ENCODE results near the gene GID4. TPM values are rescaled to one million over a fixed set of nuclear protein-coding genes. Genes with fewer than 3 reads are reported as not detected.
A peak's percentile ranks its signal among the peaks of the same experiment; 100 is the strongest.

GID4 gene
- total RNA-seq, 4 donors from 2014 or later = 7.5 to 18.1 (median 11.6) TPM

GRCh38 chr17:18020971-18021370 is 18.2 kb upstream of the GID4 start:
- TF ChIP-seq, protein P1, sequence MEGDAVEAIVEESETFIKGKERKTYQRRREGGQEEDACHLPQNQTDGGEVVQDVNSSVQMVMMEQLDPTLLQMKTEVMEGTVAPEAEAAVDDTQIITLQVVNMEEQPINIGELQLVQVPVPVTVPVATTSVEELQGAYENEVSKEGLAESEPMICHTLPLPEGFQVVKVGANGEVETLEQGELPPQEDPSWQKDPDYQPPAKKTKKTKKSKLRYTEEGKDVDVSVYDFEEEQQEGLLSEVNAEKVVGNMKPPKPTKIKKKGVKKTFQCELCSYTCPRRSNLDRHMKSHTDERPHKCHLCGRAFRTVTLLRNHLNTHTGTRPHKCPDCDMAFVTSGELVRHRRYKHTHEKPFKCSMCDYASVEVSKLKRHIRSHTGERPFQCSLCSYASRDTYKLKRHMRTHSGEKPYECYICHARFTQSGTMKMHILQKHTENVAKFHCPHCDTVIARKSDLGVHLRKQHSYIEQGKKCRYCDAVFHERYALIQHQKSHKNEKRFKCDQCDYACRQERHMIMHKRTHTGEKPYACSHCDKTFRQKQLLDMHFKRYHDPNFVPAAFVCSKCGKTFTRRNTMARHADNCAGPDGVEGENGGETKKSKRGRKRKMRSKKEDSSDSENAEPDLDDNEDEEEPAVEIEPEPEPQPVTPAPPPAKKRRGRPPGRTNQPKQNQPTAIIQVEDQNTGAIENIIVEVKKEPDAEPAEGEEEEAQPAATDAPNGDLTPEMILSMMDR (IDR thresholded peaks at IDR 0.05) = no peak
- TF ChIP-seq POLR2A (IDR thresholded peaks at IDR 0.05) = no peak
- 91 to 100% methylated on average over 1 to 5 of the region's 6 CpGs for WGBS, 2 donors
- no peak overlapping the region for H3K4me3 ChIP-seq

DNA sequence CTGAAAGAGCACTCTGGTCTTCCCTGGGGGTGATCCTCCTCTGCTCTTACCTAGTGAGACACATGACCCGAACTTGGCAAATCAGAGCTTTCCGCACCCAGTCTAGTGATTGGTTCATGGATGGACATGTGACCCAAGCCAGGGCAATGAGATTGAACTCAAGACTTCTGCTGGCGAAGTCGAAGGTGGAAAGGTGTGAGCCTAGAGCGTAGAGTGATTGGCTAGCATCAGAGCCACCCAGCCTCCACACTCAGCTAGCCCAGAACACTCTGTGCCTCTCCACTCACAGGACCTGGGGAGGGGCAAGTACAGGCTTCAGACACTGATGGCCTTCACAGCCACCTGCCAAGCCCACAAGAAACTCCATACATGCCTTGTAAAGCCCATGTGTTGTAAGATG is 17.8 kb upstream of the GID4 start:
- no peak for DNase-seq

More at GRCh38 chr17:18020971-18021370, 18.2 kb upstream of the GID4 start:
- Histone ChIP-seq H3K4me1 (peaks cover 0 to 18% (median 0%) of the 10 kb centered on the region in 3 donors), H3K36me3 (peaks cover 0 to 81% (median 0%) of the 10 kb centered on the region in 3 donors), H3K27ac (no peak overlapping the region), H3K9me3 (no peaks in the 10 kb centered on the region), H3K27me3 (no peaks in the 10 kb centered on the region)
- DNase-seq = no peak
- intact Hi-C loops (cut with DNase I) = no loop called here

GRCh38 chr17:18025241-18025944 is 13.8 kb upstream of the GID4 start:
- TF ChIP-seq POLR2A (IDR thresholded peaks at IDR 0.05) = no peak
- TF ChIP-seq, protein P1 (IDR thresholded peaks at IDR 0.05) = no peak
- Histone ChIP-seq H3K4me3 (no peak overlapping the region), H3K27ac (no peak overlapping the region), H3K27me3 (no peaks in the 10 kb centered on the region), H3K4me1 (peaks cover 0 to 13% (median 0%) of the 10 kb centered on the region in 3 donors), H3K36me3 (peaks cover 0 to 70% (median 0%) of the 10 kb centered on the region in 3 donors), H3K9me3 (no peaks in the 10 kb centered on the region)
- no peak for DNase-seq
- intact Hi-C loops (cut with DNase I) = no loop called here
- WGBS, 2 donors = 25 to 31% methylated on average over 5 of the region's 5 CpGs

More for the DNA sequence above, 17.8 kb upstream of the GID4 start:
- Histone ChIP-seq H3K4me1 (peaks cover 0 to 22% (median 0%) of the 10 kb centered on the region in 3 donors), H3K9me3 (no peaks in the 10 kb centered on the region), H3K4me3 (no peak overlapping the region), H3K27ac (no peak overlapping the region), H3K36me3 (peaks cover 0 to 83% (median 0%) of the 10 kb centered on the region in 3 donors), H3K27me3 (no peaks in the 10 kb centered on the region)
- 87 to 88% methylated on average over 3 to 4 of the region's 5 CpGs for WGBS, 2 donors
- intact Hi-C loops (cut with DNase I) = no loop called here
- TF ChIP-seq, protein P1 (IDR thresholded peaks at IDR 0.05) = no peak
- TF ChIP-seq POLR2A (IDR thresholded peaks at IDR 0.05) = no peak

- Histone ChIP-seq H3K9me3 (no peaks in the 10 kb centered on the region), H3K27me3 (no peaks in the 10 kb centered on the region), H3K36me3 (peaks cover 0 to 64% (median 0%) of the 10 kb centered on the region in 3 donors), H3K4me3 (no peak overlapping the region), H3K4me1 (peaks cover 0 to 13% (median 0%) of the 10 kb centered on the region in 3 donors), H3K27ac (peak overlapping the region in 1 of 4 donors; percentile 4)
- 66 to 77% methylated on average over 6 of the region's 11 CpGs for WGBS, 2 donors
- DNase-seq = no peak
- TF ChIP-seq POLR2A (IDR thresholded peaks at IDR 0.05) = no peak
- TF ChIP-seq, protein P1 (IDR thresholded peaks at IDR 0.05) = no peak
- intact Hi-C loops (cut with DNase I) = no loop called here
Measured at GRCh38 chr17:18025945-18026776, 13.0 kb upstream of the GID4 start.

- no peak overlapping the region for H3K4me3 ChIP-seq
- no peak overlapping the region for H3K27ac ChIP-seq
- TF ChIP-seq, protein P1 (IDR thresholded peaks at IDR 0.05) = no peak
- no peak for TF ChIP-seq POLR2A (IDR thresholded peaks at IDR 0.05)
- no peaks in the 10 kb centered on the region for H3K9me3 ChIP-seq
- intact Hi-C loops (cut with DNase I) = no loop called here
- H3K36me3 ChIP-seq = peaks cover 0 to 54% (median 0%) of the 10 kb centered on the region in 3 donors
- WGBS, 2 donors = 67 to 81% methylated on average over 2 to 5 of the region's 6 CpGs
- H3K4me1 ChIP-seq = peaks cover 0 to 18% (median 0%) of the 10 kb centered on the region in 3 donors
- no peaks in the 10 kb centered on the region for H3K27me3 ChIP-seq
- no peak for DNase-seq
Measured at GRCh38 chr17:18027280-18027679, 11.9 kb upstream of the GID4 start.
